ENCODE measurements around the gene TAF4B. TPM values are rescaled to one million over a fixed set of nuclear protein-coding genes. Genes with fewer than 3 reads are reported as not detected.

The TAF4B gene
- total RNA-seq, 1 donor from 2014 or later = 2.8 TPM

GRCh38 chr18:26356045-26356785, 130.0 kb downstream of the TAF4B start:
- no peaks in the 10 kb centered on the region for H3K36me3 ChIP-seq
- H3K9me3 ChIP-seq = no peaks in the 10 kb centered on the region
- intact Hi-C loops (cut with DNase I) = no loop called here
- no peaks in the 10 kb centered on the region for H3K4me1 ChIP-seq
- no peaks in the 10 kb centered on the region for H3K27me3 ChIP-seq (ENCODE audit: low read depth)
- DNase-seq (no peak), ATAC-seq (no peak)
- no peak overlapping the region for H3K27ac ChIP-seq
- TF ChIP-seq CTCF (IDR thresholded peaks at IDR 0.05) = no peak
- no peak overlapping the region for H3K4me3 ChIP-seq

GRCh38 chr18:26357960-26358359, 131.7 kb downstream of the TAF4B start:
- Histone ChIP-seq H3K9me3 (no peaks in the 10 kb centered on the region), H3K4me3 (no peak overlapping the region), H3K36me3 (no peaks in the 10 kb centered on the region), H3K4me1 (no peaks in the 10 kb centered on the region), H3K27me3 (ENCODE audit: low read depth) (no peaks in the 10 kb centered on the region), H3K27ac (no peak overlapping the region)
- intact Hi-C loops (cut with DNase I) = no loop called here
- ATAC-seq = no peak
- no peak for DNase-seq
- no peak for TF ChIP-seq CTCF (IDR thresholded peaks at IDR 0.05)

- Histone ChIP-seq H3K4me1 (no peaks in the 10 kb centered on the region), H3K36me3 (no peaks in the 10 kb centered on the region), H3K27ac (no peak overlapping the region), H3K27me3 (ENCODE audit: low read depth) (no peaks in the 10 kb centered on the region), H3K9me3 (no peaks in the 10 kb centered on the region), H3K4me3 (no peak overlapping the region)
- no peak for ATAC-seq
- intact Hi-C loops (cut with DNase I) = no loop called here
- no peak for DNase-seq
- no peak for TF ChIP-seq CTCF (IDR thresholded peaks at IDR 0.05)
Observed at GRCh38 chr18:26362021-26362420, 135.8 kb downstream of the TAF4B start.

- H3K27me3 ChIP-seq (ENCODE audit: low read depth) = no peaks in the 10 kb centered on the region
- H3K27ac ChIP-seq = no peak overlapping the region
- DNase-seq = no peak
- no peaks in the 10 kb centered on the region for H3K9me3 ChIP-seq
- no peaks in the 10 kb centered on the region for H3K4me1 ChIP-seq
- H3K4me3 ChIP-seq = no peak overlapping the region
- ATAC-seq = no peak
- no peak for TF ChIP-seq CTCF (IDR thresholded peaks at IDR 0.05)
- no peaks in the 10 kb centered on the region for H3K36me3 ChIP-seq
- intact Hi-C loops (cut with DNase I) = no loop called here
Observed at GRCh38 chr18:26367425-26367824, 141.2 kb downstream of the TAF4B start.

- Histone ChIP-seq H3K4me1 (no peaks in the 10 kb centered on the region), H3K27ac (no peak overlapping the region), H3K4me3 (no peak overlapping the region), H3K9me3 (no peaks in the 10 kb centered on the region), H3K36me3 (no peaks in the 10 kb centered on the region), H3K27me3 (ENCODE audit: low read depth) (no peaks in the 10 kb centered on the region)
- TF ChIP-seq CTCF (IDR thresholded peaks at IDR 0.05) = no peak
- intact Hi-C loops (cut with DNase I) = no loop called here
- DNase-seq (no peak), ATAC-seq (no peak)
Observed at GRCh38 chr18:26370037-26370436, 143.8 kb downstream of the TAF4B start.

All from lower lobe of right lung (tissue), 2 donors.